ENCODE data around the gene SULT1A1.
"Not testable (repeated sequence)": the region's sequence is repeated elsewhere in the genome, so short reads cannot be mapped to it uniquely, and the experiment has no call there.

Gene SULT1A1

DNA sequence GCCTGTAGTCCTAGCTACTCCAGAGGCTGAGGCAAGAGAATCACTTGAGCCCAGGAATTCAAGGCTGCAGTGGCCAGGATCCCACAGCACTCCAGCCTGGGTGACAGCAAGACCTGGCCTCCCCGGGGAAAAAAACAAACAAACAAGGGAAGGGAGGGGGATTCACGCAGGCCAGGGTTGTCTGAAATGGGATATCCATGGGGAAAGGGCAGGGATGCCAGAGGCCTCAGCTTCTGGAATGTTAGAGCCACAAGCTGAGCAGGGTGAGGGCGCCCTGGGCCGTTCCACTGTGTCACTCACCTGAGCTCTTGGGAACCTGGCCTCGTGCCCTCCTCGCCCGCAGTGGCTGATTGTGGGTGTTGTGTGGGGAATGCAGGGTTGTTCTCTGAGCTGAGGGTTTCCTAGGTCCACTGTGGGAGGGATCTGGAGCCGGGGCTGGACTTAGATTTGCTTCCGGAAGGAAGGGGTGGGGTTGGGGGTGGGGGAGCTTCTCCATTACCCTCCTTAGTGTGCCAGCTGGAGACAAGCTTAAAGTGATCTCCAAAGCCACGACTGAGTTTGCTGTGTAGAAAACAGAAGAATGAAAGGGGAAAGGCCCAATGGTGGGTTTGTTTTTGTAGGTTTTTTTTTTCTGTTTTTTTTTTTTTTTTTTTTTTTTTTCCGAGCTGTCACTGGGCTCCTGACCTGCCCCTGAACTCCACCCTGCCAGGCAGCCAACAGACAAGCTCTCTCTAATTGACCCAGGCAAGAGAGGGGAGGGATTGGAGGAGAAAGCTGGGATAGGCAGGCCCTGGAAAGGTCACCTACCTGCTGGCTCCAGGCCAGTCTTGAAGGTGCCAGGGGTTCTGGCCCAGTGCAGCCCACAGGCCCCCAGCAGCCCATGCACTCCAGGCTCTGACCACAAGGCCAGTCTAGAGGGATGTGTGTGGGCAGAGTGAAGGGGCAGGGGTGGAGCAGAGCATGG lies at the start of gene SULT1A1:
TSS of gene SULT1A1 (minus strand) at position 414 of the 964 bp plus-strand sequence. CDS start 1,189 bp downstream, outside the sequence.
- no peak for DNase-seq (ENCODE audit: low read depth)

DNA sequence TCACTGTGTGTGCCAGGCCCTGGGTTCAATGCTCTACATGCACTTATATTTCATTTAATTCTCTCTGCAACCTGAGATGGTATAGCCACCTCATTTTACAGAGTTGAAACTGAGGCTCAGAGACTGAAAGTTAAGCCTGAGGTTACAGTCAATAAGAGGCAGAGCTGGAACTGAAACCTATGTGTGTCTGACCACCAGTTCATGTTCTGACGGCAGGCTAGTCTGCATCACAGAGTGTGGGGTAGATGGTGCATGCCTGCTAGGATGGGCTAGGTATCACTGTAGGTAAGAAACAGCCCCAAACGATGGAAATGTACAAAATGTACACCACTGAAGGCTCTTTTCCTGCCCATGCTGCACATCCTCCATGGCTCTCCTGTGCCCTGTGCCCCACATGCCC lies 30.1 kb upstream of the SULT1A1 start:
- not testable (repeated sequence) for DNase-seq (ENCODE audit: low read depth)

- not testable (repeated sequence) for DNase-seq (ENCODE audit: low read depth)
Measured at GRCh38 chr16:28638359-28638758, 28.5 kb upstream of the SULT1A1 start.

DNA sequence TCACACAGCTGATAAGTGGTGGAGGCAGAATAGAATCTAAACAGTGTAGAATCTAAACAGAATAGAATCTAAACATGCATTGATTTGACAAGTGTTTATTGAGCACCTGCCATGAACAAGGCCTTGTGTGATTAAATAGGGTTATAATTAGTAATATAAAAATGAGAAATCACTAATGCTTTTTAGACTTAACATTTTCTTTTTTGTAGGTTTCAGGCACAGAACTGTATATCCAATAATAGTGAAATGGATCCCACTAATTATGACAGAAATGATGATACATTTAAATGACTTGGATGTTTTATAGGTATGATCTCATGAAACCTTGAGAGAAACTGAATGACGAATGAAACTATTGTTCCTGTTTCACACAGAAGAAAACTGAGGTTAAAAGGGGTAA lies 27.9 kb upstream of the SULT1A1 start, which contains the start of gene NPIPB8:
TSS of gene NPIPB8 (plus strand) at position 301 of the 400 bp plus-strand sequence. CDS start 296 bp downstream, outside the sequence.
- DNase-seq (ENCODE audit: low read depth) = not testable (repeated sequence)

GRCh38 chr16:28636093-28636823 lies 26.4 kb upstream of the SULT1A1 start:
- peak; percentile 45 for DNase-seq (ENCODE audit: low read depth)

DNA sequence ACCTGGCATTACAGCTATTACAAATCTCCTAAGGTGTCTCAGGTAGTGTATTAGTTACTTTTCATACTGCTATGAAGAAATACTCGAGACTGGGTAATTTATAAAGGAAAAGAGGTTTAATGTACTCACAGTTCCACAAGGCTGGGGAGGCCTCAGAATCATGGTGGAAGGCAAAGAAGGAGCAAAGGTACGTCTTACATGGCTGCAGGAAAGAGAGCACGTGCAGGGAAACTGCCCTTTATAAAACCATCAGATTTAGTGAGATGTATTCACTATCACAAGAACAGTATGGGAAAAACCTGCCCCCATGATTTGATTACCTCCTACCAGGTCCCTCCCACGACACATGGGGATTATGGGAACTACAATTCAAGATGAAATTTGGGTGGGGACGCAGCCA lies 21.1 kb upstream of the SULT1A1 start:
- not testable (repeated sequence) for DNase-seq (ENCODE audit: low read depth)

DNA sequence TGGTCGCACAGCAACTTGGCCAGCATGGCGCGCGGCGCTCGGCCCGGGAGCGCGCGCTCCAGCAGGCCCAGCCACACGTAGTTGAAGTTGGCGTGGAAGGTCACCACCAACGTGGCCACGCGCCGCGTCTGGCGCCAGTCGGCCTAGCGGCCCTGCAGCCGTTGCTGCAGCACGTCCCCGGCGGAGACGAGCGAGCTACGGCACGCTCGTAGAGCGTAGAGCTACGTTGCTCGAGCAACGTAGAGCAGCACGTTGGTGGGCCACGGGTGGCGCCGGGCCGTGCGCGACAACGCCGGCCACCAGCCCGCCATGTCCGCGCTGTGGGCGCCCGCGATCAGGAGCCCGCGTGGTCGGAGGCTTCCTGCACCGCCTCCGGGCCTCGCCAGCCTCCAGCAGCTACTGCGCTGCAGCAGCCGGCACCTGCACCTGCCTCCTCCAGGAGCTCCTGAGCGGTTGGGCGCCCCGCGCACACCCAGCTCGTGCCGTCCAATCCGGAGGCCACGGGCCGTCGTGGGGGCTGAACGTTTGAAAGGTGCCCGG lies 13.4 kb upstream of the SULT1A1 start:
- DNase-seq (ENCODE audit: low read depth) = no peak

GRCh38 chr16:28622532-28623171 lies 12.8 kb upstream of the SULT1A1 start:
- not testable (repeated sequence) for DNase-seq (ENCODE audit: low read depth)

- no peak for DNase-seq (ENCODE audit: low read depth)
Measured at GRCh38 chr16:28621481-28622155, 11.8 kb upstream of the SULT1A1 start.

- not testable (repeated sequence) for DNase-seq (ENCODE audit: low read depth)
Measured at GRCh38 chr16:28620316-28620715, 10.5 kb upstream of the SULT1A1 start.

DNA sequence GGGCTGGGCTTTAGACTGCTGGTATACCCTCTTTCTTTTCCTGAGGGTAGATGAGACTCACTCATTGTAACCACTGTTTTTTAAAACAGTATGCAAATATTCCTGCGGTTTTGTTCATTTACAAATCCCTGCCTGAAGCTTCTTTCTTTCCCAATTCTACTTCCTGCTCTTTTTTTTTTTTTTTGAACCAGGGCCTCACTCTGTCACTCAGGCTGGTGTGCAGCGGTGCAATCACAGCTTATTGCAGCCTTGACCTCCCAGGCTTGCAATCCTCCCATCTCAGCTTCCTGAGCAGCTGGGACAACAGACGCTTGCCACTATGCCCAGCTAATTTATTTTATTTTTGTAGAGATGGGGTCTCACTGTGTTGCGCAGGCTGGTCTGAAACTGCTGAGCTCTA lies 8.0 kb upstream of the SULT1A1 start:
- DNase-seq (ENCODE audit: low read depth) = no peak

DNA sequence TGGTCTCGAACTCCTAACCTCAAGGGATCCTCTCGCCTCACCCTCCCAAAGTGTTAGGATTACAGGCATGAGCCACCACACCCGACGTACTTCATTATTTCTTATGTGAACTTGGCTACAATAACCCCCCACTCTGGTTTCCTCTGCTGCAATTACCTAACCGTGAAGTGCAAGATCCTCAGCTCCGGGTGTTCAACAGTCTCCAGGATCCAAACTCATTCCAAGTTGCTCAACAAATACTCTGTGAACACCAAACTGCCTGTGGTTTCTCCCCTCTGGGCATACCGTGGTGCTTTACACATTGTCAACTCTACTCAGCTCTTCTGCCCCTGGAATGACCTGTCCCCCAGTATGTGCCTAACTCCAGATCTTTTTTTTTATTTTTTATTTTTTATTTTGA lies 6.8 kb upstream of the SULT1A1 start:
- DNase-seq (ENCODE audit: low read depth) = no peak

GRCh38 chr16:28616224-28616577 lies 6.4 kb upstream of the SULT1A1 start:
- not testable (repeated sequence) for DNase-seq (ENCODE audit: low read depth)

DNA sequence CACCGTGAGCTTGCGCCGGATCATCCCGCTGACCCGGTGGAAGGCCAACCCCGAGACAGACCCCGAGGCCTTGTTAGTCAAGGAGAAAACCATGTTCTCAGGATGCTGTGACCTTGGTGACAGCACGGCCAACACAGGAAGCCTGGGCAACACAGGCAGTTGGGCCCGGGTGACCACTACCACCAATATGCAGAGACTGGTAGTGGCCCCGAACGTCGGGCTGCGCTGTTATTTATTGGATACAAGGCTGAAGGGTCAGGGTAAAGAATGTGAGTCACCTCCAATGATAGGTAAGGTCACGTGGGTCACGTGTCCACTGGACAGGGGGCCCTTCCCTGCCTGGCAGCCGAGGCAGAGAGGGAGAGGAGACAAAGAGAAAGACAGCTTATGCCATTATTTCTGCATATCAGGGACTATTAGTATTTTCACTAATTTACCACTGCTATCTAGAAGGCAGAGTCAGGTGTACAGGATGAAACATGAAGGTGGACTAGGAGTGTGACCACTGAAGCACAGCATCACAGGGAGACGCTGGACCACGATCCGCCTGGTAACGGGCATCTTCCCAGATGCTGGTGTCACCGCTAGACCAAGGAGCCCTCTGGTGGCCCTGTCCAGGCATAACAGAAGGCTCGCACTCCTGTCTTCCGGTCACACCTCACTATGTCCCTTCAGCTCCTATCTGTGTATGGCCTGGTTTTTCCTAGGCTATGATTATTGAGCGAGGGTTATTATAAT lies 5.8 kb upstream of the SULT1A1 start:
- not testable (repeated sequence) for DNase-seq (ENCODE audit: low read depth)

DNA sequence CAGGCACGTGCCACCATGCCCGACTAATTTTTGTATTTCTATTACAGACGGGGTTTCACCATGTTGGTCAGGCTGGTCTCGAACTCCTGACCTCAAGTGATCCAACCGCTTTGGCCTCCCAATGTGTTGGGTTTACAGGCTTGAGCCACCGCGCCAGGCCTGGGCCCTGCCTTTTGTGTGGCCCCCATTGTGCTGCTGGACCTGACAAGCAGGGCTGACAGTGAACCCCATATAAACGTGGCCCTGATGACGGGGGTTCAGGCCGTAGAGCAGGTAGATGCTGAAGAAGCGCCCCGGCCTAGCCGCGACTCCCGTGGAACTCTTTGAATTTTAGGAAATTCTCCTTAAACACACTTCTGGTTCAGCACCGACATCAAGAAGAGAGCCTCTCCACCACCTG lies 4.7 kb upstream of the SULT1A1 start:
- DNase-seq (ENCODE audit: low read depth) = not testable (repeated sequence)

- DNase-seq (ENCODE audit: low read depth) = not testable (repeated sequence)
Measured at GRCh38 chr16:28613912-28614311, 4.1 kb upstream of the SULT1A1 start.

DNA sequence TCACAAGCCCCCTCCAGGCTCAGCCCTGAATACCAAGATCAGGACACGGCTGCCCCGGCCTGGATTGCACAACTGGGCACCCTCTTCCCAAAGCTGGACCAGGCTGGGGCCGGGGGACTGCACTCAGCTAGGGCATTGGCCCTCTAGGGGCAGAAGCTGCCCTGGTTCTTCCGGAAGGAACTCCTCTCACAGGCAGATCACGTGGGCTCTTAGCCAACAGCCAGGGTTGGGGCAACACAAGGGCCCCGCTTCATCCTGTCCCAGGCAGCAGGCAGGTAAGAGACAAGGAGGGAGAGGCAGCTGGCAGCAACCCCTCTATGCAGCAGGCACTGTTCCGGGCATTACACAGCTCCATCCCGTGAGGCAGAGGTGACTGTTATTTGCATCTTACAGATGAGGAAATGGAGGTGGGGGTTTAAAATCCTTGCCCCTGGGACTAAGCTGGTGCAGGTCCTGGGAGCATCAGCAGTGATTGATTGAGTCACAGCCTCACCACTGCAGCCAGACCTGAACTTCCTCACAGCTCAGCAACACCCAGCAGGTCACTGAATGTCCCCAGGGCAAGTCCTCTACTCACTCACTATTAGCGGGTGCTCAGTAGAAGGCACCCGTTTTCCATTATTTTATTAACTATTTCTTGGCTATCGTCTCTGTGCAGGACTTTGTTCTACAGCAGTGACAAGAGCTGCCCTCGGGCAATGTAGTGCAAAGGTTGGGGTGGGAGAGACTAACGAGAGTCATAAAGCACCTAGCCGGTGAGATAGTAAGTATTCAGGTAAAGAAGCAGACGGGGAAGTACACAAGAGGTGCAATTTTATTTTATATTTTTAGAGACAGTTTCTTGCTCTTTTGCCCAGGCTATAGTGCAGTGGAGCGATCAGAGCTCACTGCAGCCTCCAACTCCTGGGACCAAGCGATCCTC lies 2.8 kb upstream of the SULT1A1 start:
- DNase-seq (ENCODE audit: low read depth) = not testable (repeated sequence)

DNA sequence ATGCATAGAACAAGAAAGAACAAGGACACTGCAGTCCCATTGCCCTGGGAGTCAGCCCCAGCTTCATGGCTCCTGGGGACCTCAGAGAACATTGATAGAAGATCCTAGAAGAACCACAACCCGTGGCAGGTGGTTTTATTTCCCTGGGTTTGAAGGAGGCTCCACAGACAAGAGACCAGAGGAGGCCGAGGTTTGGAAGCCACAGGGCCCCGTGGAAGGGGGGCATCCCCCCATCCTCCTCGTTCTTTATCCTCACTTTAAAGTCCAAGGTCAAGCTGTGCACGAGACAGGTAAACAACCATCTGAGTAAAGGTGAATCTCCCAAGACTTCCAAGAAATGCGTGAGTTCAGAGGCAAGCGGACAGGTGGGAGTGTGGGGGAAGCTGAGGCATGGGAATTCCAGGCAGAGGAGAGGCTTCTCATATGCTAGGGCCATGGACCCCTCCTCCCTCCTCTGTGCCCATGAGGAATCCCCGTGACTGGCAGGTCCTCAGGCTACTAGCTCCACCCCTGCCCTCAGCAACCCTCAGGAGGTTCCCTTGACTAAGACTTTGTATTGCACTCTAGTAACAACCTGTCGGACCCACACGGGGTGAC lies 849 bp upstream of the SULT1A1 start:
- no peak for DNase-seq (ENCODE audit: low read depth)
